Measurements from ENCODE around the gene OR8D4. TPM values are rescaled to one million over a fixed set of nuclear protein-coding genes. Genes with fewer than 3 reads are reported as not detected.

OR8D4 gene
- not detected in 2 replicates for total RNA-seq

DNA sequence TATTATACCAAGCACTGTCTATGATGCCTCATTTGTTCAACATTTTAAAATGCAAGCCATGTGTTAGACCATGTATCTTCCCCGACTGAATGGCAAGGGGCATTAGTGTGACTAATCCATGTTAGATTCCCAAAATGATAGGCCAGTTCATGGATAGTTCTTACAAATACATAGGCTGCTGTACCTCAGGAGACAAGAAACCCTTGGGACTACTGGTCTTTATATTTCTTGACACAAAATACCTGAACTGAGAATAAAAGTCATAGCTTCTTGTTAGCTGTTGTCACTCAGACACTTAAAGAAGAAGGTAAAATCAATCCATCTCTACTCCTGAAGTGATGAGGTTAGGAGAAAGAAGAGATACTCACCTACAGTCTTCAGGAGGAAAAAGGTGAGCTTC lies at the start of gene OR8D4:
OR8D4 (plus strand) TSS at position 301 of the 400 bp plus-strand sequence. CDS start 4,265 bp downstream, outside the sequence.

DNA sequence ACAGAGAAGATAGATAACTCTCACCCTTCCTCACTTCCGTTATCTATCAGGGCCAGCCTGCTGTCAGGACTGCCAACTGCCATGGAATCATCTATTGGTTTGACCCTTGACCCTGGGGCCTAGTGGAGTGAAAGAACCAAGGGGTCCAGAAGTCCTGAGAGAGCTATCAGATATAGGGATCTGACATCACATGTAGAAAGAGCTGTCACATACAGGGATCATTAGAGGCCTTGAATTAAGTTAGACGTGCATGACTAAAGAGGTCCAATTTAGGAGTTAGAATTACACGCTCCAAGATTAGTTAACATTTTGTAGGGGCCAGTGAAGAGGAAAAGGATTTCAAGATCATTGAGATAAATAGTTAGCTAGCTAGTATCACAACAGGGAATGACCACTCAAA lies 16.4 kb upstream of the OR8D4 start, which contains the start of gene TMEM225:
TMEM225 (minus strand) TSS at position 101 of the 400 bp plus-strand sequence. CDS start 245 bp downstream, outside the sequence.

DNA sequence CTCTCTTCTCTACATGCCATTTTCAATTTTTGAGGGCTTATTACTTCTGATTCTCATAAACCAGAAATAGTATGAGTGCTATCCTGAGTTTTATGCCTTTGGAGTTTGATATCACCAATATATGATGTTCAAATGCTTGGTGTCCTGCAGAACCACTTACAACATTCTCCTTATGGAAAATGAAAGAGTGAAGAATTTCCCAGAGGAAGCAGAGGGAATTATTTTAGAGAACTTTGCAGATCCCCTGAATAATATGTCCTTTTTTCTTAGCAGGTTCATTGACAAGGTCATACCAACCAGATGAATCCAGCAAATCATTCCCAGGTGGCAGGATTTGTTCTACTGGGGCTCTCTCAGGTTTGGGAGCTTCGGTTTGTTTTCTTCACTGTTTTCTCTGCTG lies 37.4 kb downstream of the OR8D4 start, which contains the start of gene OR4D5:
OR4D5 (plus strand) TSS at position 301 of the 400 bp plus-strand sequence; CDS start at position 301, 0 bp downstream.

DNA sequence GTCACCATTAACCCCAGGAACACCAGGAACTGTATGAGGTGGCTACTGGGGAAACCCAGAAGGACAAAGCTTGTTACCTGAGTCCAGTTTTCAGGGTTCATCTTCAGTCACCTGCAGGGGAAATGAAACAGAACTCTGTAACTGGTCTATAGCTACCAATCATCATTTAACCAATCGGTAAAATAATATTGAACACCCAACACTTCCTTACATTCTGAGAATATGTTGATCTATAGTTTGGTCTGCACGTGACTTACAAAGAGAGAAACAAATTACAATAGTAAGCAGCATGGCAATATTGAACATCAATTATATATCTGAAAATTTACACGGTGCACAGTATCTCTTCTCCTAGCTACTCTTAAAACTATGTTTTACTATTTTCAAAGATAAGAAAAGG lies 41.8 kb downstream of the OR8D4 start, which contains the start of gene OR6T1:
OR6T1 (minus strand) TSS at position 101 of the 400 bp plus-strand sequence; CDS start at position 101, 0 bp downstream.

Other genes starting within 250 kb of the OR8D4 start
- not detected in 2 replicates for gene SCN3B, start 247.5 kb upstream of the OR8D4 start, total RNA-seq
- 4.0 and 7.0 TPM in 2 replicates for gene ZNF202, start 160.5 kb upstream of the OR8D4 start, total RNA-seq
- not detected in 2 replicates for gene OR6X1, start 147.6 kb upstream of the OR8D4 start, total RNA-seq
- gene OR6M1, start 95.8 kb upstream of the OR8D4 start, total RNA-seq = not detected in 2 replicates
- gene TMEM225, start 16.5 kb upstream of the OR8D4 start, total RNA-seq = not detected in 2 replicates
- gene OR4D5, start 37.5 kb downstream of the OR8D4 start, total RNA-seq = under 0.01 TPM in 1 of 2 replicates, not detected in the other
- gene OR6T1, start 41.7 kb downstream of the OR8D4 start, total RNA-seq = not detected in 2 replicates
- not detected in 2 replicates for gene OR10S1, start 75.6 kb downstream of the OR8D4 start, total RNA-seq
- not detected in 2 replicates for gene OR10G6, start 93.0 kb downstream of the OR8D4 start, total RNA-seq
- not detected in 2 replicates for gene OR10G4, start 110.8 kb downstream of the OR8D4 start, total RNA-seq
- gene OR10G9, start 120.8 kb downstream of the OR8D4 start, total RNA-seq = not detected in 2 replicates
- not detected in 2 replicates for gene OR10G8, start 124.6 kb downstream of the OR8D4 start, total RNA-seq
- gene OR10G7, start 139.2 kb downstream of the OR8D4 start, total RNA-seq = not detected in 2 replicates
- gene VWA5A, start 213.3 kb downstream of the OR8D4 start, total RNA-seq = 7.6 and 12.7 TPM in 2 replicates

Data from smooth muscle cell of bladder (primary cell).